K562 (cell line): ENCODE measurements around the gene SLC7A14. TPM values are rescaled to one million over a fixed set of nuclear protein-coding genes. Genes with fewer than 3 reads are reported as not detected.

ENCODE experiments used
- ATAC-seq: fragments of 200-7000 bp; cut with Tn5 transposase; 3 replicates; pipeline ENCODE4 v1.9.1; 2020; ENCODE audit warnings: moderate library complexity
- BruUV-seq: library from RNA; stranded (reverse); fragments of 400-500 nt; replicated peaks from 2 replicates; lab custom pipeline; 2021; lab: Mats Ljungman, UMichigan
- CTCF ChIA-PET: fragments of 300-600 bp; formaldehyde crosslinking; extraction: SDS; loops from one replicate; lab custom pipeline; 2021; ENCODE audit warnings: low intra/inter-chr PET ratio; lab: Yijun Ruan, JAX
- POLR2A ChIA-PET: fragments of 300-600, 350-650 bp; sonication (Branson Sonifier 250); formaldehyde crosslinking; extraction: SDS; loops from one replicate; lab custom pipeline; 2021; ENCODE audit warnings: antibody characterized with exemption, inconsistent platforms; lab: Yijun Ruan, JAX
- DNase-seq, 4 experiments: peaks; one replicate each; pipeline versions ENCODE4 v3.0.0 to v3.0.0-alpha.2; 2011 to 2018; ENCODE audit warnings: low spot score in 3 of 4, mixed read lengths in 3 of 4; ENCODE audit errors: extremely low read depth in 1 of 4
- FAIRE-seq: peaks from 2 replicates; lab custom pipeline; 2011; peaks lifted over from hg19 to GRCh38; lab: Jason Lieb, UNC
- H2AFZ ChIP-seq: 2 replicates; pipeline ENCODE4 v1.6.0; 2011; ENCODE audit warnings: low read depth, low read length, control low read depth, inconsistent platforms
- H3K27ac ChIP-seq: fragments of 200-600 bp; 3 replicates; pipeline ENCODE4 v1.8.0; 2011; ENCODE audit warnings: low read depth, mild to moderate bottlenecking, control low read depth, inconsistent platforms, low read length, moderate library complexity, mixed read lengths; ENCODE audit errors: extremely low read depth
- H3K27me3 ChIP-seq, 2 experiments: fragments of 300-600 bp in 1 of 2; 2 replicates in 1 of 2; 3 replicates in 1 of 2; pipeline versions ENCODE4 v1.6.0 to v1.8.0; 2011; ENCODE audit warnings: inconsistent platforms in 2 of 2, low read length in 2 of 2, mild to moderate bottlenecking in 1 of 2, mixed read lengths in 1 of 2, moderate library complexity in 1 of 2; ENCODE audit not compliant: control insufficient read depth in 2 of 2, insufficient read depth in 2 of 2
- H3K36me3 ChIP-seq: fragments of 300-600 bp; 3 replicates; pipeline ENCODE4 v1.8.0; 2011; ENCODE audit warnings: mild to moderate bottlenecking, low read length, inconsistent platforms; ENCODE audit not compliant: control insufficient read depth, insufficient read depth
- H3K4me1 ChIP-seq, 2 experiments: fragments of 200-600 bp in 1 of 2; replicated peaks in 1 of 2; 2 replicates in 1 of 2; 3 replicates in 1 of 2; pipeline versions ENCODE4 v1.5.1 to v1.8.0; 2011; ENCODE audit warnings: inconsistent platforms in 2 of 2, low read length in 2 of 2, mild to moderate bottlenecking in 1 of 2, mixed read lengths in 1 of 2, moderate library complexity in 1 of 2; ENCODE audit not compliant: control insufficient read depth in 2 of 2, insufficient read depth in 2 of 2
- H3K4me2 ChIP-seq: 2 replicates; pipeline ENCODE4 v1.6.1; 2011; ENCODE audit warnings: low read length, control low read depth, inconsistent platforms, mixed read lengths; ENCODE audit not compliant: insufficient read depth
- H3K4me3 ChIP-seq: fragments of 200-600 bp; sonication (generic), shearing (Covaris generic); 2 replicates; pipeline ENCODE4 v1.5.1; 2016; ENCODE audit warnings: control low read depth, inconsistent platforms
- H3K79me2 ChIP-seq: fragments of 200-600 bp; 3 replicates; pipeline ENCODE4 v1.8.0; 2011; ENCODE audit warnings: low read length, inconsistent platforms; ENCODE audit not compliant: control insufficient read depth, insufficient read depth
- H3K9ac ChIP-seq, 2 experiments: 2 replicates each; pipeline versions ENCODE4 v1.6.0 to v1.6.1; 2011; ENCODE audit warnings: low read depth in 2 of 2, low read length in 2 of 2, control low read depth in 1 of 2, inconsistent platforms in 1 of 2, mild to moderate bottlenecking in 1 of 2, mixed read lengths in 1 of 2; ENCODE audit not compliant: insufficient read depth in 1 of 2
- H3K9me1 ChIP-seq: one replicate; pipeline ENCODE4 v1.6.0; 2011; ENCODE audit warnings: inconsistent platforms, mild to moderate bottlenecking, low read length, moderate library complexity; ENCODE audit not compliant: control insufficient read depth, insufficient read depth
- H3K9me3 ChIP-seq: replicated peaks from 2 replicates; pipeline ENCODE4 v1.5.1; 2011; ENCODE audit warnings: low read depth, low read length, inconsistent platforms; ENCODE audit not compliant: control insufficient read depth, insufficient read depth
- H4K20me1 ChIP-seq: replicated peaks from 2 replicates; pipeline ENCODE4 v1.6.1; 2011; ENCODE audit warnings: low read length, inconsistent platforms, mixed read lengths; ENCODE audit not compliant: control insufficient read depth, insufficient read depth
- ATF3 ChIP-seq, 2 experiments: fragments of 450-650 bp in 1 of 2; sonication (generic) in 1 of 2; formaldehyde crosslinking in 1 of 2; IDR thresholded peaks in 1 of 2; conservative IDR thresholded peaks in 1 of 2; 2 replicates each; pipeline versions ENCODE4 v1.6.1 to v1.8.1; 2016 to 2023; ENCODE audit warnings: mild to moderate bottlenecking in 2 of 2, moderate library complexity in 2 of 2, inconsistent platforms in 1 of 2, missing genetic modification reagents in 1 of 2
- L3MBTL2 ChIP-seq: fragments of 450-650 bp; IDR thresholded peaks from 2 replicates; pipeline ENCODE4 v1.6.1; 2016; ENCODE audit warnings: mild to moderate bottlenecking, moderate library complexity
- ZNF398 ChIP-seq: fragments of 250-450 bp; sonication (Bioruptor Pico); IDR thresholded peaks from 2 replicates; pipeline ENCODE4 v1.8.0; 2021; ENCODE audit warnings: moderate library complexity, mild to moderate bottlenecking, inconsistent platforms
- WGBS: fragments of 100-300 bp; shearing (Covaris generic); methylation state at CpG from one replicate; pipeline ENCODE4 v1.1.6; 2016; ENCODE audit warnings: low coverage, mixed read lengths; ENCODE audit not compliant: insufficient coverage; ENCODE audit errors: missing lambda C conversion rate; 5-methylcytosine and 5-hydroxymethylcytosine counted together
- in situ Hi-C: fragments of 300-500 bp; cut with MboI; formaldehyde crosslinking; loops from 4 replicates; pipeline ENCODE4 v1.15.0; 2018; ENCODE audit warnings: inconsistent platforms, mixed read lengths
- intact Hi-C: fragments of 100-400 bp; cut with micrococcal nuclease; formaldehyde crosslinking; loops from 2 replicates; pipeline ENCODE4 v1.14.2; 2022
- polyA plus RNA-seq, 8 experiments: library from polyadenylated mRNA; depleted of rRNA in 4 of 8; stranded (reverse) in 5 of 8; unstranded in 3 of 8; fragments of >200 nt; fragmentation: Nextera tagmentation in 2 of 8; fragmentation: Illumina TruSeq in 1 of 8; extraction: Ambion mirVana in 2 of 8; extraction: Trizol in 1 of 8; gene quantifications; 2 replicates each; pipeline versions ENCODE4 v1.2.1 to v1.2.3, GENCODE V29; 2011 to 2014; ENCODE audit warnings: inconsistent platforms in 1 of 8, missing spikeins in 1 of 8
- total RNA-seq, 7 experiments: library from RNA; depleted of rRNA in 6 of 7; stranded (reverse); fragments of >200 nt in 6 of 7; fragmentation: Illumina TruSeq in 2 of 7; extraction: Trizol in 2 of 7; gene quantifications; 2 replicates each; pipeline versions ENCODE4 v1.2.1 to v1.2.3, GENCODE V29; 2011 to 2021; ENCODE audit warnings: low replicate concordance in 1 of 7
- TF ChIP-seq, protein P1 (sequence below): sonication (generic); formaldehyde crosslinking; IDR thresholded peaks from 2 replicates; pipeline ENCODE4 v1.8.1; 2023; ENCODE audit warnings: mild to moderate bottlenecking, missing genetic modification reagents, moderate library complexity
- TF ChIP-seq, protein P2 (sequence below): fragments of 450-650 bp; IDR thresholded peaks from 2 replicates; pipeline ENCODE4 v1.6.1; 2016; ENCODE audit warnings: mild to moderate bottlenecking, moderate library complexity

The SLC7A14 gene
- total and polyA plus RNA-seq, 9 of the 15 experiments (the other 6 are each of a cell fraction or from before 2014, with no cell fraction given) = not detected

DNA sequence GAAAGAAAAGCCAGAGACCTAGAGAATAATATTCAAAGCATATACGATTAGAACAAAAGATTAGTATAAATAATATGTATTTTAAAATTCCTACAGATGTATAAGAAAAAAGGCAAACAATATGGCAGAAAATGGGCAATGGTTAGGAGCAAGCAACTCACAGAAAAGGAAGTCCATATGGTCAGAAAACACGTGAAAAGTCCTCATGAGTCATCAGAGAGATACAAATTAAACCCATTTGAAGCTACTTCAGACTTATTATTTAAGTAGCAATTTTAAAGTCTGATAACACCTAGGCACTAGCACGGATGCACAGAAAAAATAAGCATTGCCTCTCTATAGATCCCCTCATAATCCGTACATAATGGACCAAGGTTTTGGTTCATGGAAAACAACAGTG is 25.6 kb downstream of the SLC7A14 start:
- Histone ChIP-seq H3K9me1 (no peaks in the 10 kb centered on the region), H3K9ac (no peak overlapping the region), H2AFZ (peak overlapping the region; percentile 6; the same call in 1 of the 2 replicates), H3K27ac (no peak overlapping the region), H3K9me3 (no peaks in the 10 kb centered on the region), H3K27me3 (no peaks in the 10 kb centered on the region; a peak in 1 of 5 replicates), H3K4me2 (no peak overlapping the region), H3K4me1 (no peaks in the 10 kb centered on the region; a peak in 2 of 5 replicates), H3K4me3 (no peak overlapping the region), H4K20me1 (no peaks in the 10 kb centered on the region), H3K79me2 (no peaks in the 10 kb centered on the region), H3K36me3 (no peaks in the 10 kb centered on the region)
- FAIRE-seq (no peak), DNase-seq (no peak), ATAC-seq (no peak)
- POLR2A ChIA-PET = no interaction called here
- 28% methylated on average over 4 of the region's 4 CpGs for WGBS
- CTCF ChIA-PET = no interaction called here
- intact Hi-C loops (no loop called here), in situ Hi-C loops (no loop called here)
- no TSS peak for BruUV-seq
- TF ChIP-seq, protein P1, sequence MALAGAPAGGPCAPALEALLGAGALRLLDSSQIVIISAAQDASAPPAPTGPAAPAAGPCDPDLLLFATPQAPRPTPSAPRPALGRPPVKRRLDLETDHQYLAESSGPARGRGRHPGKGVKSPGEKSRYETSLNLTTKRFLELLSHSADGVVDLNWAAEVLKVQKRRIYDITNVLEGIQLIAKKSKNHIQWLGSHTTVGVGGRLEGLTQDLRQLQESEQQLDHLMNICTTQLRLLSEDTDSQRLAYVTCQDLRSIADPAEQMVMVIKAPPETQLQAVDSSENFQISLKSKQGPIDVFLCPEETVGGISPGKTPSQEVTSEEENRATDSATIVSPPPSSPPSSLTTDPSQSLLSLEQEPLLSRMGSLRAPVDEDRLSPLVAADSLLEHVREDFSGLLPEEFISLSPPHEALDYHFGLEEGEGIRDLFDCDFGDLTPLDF = no peak
- TF ChIP-seq ZNF398 (CRISPR knock-in tag) (no peak), ATF3 (IDR thresholded peaks at IDR 0.05) (peak; percentile 37; the same call in 1 of the 2 replicates), ATF3 (CRISPR knock-in tag; conservative IDR thresholded peaks at IDR 0.05) (no peak), L3MBTL2 (peak; percentile 50; the same call in 1 of the 2 replicates)
- TF ChIP-seq, protein P2, sequence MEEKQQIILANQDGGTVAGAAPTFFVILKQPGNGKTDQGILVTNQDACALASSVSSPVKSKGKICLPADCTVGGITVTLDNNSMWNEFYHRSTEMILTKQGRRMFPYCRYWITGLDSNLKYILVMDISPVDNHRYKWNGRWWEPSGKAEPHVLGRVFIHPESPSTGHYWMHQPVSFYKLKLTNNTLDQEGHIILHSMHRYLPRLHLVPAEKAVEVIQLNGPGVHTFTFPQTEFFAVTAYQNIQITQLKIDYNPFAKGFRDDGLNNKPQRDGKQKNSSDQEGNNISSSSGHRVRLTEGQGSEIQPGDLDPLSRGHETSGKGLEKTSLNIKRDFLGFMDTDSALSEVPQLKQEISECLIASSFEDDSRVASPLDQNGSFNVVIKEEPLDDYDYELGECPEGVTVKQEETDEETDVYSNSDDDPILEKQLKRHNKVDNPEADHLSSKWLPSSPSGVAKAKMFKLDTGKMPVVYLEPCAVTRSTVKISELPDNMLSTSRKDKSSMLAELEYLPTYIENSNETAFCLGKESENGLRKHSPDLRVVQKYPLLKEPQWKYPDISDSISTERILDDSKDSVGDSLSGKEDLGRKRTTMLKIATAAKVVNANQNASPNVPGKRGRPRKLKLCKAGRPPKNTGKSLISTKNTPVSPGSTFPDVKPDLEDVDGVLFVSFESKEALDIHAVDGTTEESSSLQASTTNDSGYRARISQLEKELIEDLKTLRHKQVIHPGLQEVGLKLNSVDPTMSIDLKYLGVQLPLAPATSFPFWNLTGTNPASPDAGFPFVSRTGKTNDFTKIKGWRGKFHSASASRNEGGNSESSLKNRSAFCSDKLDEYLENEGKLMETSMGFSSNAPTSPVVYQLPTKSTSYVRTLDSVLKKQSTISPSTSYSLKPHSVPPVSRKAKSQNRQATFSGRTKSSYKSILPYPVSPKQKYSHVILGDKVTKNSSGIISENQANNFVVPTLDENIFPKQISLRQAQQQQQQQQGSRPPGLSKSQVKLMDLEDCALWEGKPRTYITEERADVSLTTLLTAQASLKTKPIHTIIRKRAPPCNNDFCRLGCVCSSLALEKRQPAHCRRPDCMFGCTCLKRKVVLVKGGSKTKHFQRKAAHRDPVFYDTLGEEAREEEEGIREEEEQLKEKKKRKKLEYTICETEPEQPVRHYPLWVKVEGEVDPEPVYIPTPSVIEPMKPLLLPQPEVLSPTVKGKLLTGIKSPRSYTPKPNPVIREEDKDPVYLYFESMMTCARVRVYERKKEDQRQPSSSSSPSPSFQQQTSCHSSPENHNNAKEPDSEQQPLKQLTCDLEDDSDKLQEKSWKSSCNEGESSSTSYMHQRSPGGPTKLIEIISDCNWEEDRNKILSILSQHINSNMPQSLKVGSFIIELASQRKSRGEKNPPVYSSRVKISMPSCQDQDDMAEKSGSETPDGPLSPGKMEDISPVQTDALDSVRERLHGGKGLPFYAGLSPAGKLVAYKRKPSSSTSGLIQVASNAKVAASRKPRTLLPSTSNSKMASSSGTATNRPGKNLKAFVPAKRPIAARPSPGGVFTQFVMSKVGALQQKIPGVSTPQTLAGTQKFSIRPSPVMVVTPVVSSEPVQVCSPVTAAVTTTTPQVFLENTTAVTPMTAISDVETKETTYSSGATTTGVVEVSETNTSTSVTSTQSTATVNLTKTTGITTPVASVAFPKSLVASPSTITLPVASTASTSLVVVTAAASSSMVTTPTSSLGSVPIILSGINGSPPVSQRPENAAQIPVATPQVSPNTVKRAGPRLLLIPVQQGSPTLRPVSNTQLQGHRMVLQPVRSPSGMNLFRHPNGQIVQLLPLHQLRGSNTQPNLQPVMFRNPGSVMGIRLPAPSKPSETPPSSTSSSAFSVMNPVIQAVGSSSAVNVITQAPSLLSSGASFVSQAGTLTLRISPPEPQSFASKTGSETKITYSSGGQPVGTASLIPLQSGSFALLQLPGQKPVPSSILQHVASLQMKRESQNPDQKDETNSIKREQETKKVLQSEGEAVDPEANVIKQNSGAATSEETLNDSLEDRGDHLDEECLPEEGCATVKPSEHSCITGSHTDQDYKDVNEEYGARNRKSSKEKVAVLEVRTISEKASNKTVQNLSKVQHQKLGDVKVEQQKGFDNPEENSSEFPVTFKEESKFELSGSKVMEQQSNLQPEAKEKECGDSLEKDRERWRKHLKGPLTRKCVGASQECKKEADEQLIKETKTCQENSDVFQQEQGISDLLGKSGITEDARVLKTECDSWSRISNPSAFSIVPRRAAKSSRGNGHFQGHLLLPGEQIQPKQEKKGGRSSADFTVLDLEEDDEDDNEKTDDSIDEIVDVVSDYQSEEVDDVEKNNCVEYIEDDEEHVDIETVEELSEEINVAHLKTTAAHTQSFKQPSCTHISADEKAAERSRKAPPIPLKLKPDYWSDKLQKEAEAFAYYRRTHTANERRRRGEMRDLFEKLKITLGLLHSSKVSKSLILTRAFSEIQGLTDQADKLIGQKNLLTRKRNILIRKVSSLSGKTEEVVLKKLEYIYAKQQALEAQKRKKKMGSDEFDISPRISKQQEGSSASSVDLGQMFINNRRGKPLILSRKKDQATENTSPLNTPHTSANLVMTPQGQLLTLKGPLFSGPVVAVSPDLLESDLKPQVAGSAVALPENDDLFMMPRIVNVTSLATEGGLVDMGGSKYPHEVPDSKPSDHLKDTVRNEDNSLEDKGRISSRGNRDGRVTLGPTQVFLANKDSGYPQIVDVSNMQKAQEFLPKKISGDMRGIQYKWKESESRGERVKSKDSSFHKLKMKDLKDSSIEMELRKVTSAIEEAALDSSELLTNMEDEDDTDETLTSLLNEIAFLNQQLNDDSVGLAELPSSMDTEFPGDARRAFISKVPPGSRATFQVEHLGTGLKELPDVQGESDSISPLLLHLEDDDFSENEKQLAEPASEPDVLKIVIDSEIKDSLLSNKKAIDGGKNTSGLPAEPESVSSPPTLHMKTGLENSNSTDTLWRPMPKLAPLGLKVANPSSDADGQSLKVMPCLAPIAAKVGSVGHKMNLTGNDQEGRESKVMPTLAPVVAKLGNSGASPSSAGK = peak; percentile 52; the same call in 1 of the 2 replicates
